SIG-M5 treated with dmso at 0.1 percent for 504 hours (cell line): ENCODE measurements around the gene NAT8L.
A peak's percentile ranks its signal among the peaks of the same experiment; 100 is the strongest.

Experiments
- DNase-seq: peaks from one replicate; lab custom pipeline; 2025; ENCODE audit not compliant: unreplicated experiment; lab: John Stamatoyannopoulos, UW

NAT8L gene

GRCh38 chr4:2045518-2045951 lies 13.6 kb upstream of the NAT8L start:
- no peak for DNase-seq

DNA sequence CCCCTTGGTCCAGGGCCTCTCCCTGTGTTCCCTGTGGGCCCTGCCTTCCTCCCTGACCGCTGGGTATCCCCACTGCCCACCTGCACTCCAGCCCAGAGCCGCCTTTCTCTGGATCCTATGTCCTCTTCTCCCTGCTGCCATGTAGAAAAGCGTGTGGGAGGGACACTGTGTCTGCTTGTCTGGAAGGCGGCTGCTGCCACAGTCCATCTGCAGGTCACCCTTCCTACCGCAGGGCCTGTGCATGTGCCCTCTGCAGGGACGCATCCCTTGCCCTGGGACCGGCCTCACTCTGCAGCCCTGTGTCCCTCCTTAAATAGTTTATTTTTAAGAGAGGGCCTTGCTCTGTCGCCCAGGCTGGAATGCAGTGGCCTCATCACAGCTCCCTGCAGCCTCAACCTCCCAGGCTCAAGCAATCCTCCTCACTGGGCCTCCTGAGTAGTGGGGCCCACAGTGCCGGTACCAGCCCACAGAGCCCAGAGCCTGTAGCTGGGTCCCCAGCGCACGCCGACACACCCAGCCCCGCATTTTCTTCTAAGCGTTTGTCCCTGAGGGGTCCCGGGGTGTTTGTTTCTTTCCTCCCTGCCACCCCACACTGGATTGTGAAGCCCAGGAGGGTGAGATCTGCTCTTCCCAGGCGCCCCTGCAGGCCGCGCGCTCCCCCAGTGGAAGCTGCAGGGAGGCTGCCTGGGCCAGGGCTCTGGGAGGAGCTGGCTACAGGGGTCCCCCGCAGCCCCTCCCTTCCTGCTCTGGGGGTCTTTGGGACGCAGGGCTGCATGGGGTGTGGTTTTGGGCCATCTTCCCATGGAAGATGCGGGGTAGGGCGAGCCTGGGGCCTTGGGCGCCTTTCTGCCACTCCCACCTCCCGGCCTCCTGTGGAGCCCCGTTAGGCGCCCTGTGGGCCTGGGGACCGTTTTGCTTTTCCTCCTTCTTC lies 12.8 kb upstream of the NAT8L start:
- DNase-seq = no peak

DNA sequence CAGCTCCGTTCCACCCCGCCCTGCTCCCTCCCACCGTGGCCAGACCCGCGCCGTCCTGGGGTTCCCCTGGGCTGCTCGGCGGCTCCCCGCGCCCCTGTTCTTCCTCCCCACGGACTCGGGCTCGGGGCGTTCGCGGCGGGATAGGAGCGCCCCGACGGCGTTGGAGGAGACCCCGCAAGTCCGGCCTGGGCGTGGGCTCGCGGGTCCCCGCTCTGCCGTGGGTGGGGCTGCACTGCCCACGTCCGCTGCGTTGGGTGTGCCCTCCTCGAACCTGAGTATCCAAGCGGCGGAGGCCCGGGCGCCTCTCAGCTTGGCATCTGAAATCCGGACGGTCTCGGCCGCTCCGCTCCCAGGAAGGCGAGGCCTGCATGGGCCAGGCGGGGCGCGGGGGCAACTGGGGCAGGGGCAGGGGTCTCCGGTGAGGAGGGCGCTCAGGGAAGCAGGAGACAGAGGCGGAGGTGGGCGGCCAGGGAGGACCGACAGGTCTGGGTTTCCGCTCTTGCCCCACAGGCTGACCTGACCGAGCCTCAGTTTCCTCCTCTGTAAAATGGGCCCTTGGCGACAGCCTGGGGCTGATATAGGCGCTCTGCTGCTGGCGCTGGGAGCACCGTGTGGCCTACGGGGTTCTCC lies 12.0 kb upstream of the NAT8L start:
- DNase-seq = no peak

- DNase-seq = no peak
These were observed 11.1 kb upstream of the NAT8L start for GRCh38 chr4:2047781-2048581.

GRCh38 chr4:2048831-2049230 lies 10.3 kb upstream of the NAT8L start:
- no peak for DNase-seq

GRCh38 chr4:2049381-2049780 lies 9.7 kb upstream of the NAT8L start:
- DNase-seq = no peak

GRCh38 chr4:2049811-2050210 lies 9.3 kb upstream of the NAT8L start:
- no peak for DNase-seq

DNA sequence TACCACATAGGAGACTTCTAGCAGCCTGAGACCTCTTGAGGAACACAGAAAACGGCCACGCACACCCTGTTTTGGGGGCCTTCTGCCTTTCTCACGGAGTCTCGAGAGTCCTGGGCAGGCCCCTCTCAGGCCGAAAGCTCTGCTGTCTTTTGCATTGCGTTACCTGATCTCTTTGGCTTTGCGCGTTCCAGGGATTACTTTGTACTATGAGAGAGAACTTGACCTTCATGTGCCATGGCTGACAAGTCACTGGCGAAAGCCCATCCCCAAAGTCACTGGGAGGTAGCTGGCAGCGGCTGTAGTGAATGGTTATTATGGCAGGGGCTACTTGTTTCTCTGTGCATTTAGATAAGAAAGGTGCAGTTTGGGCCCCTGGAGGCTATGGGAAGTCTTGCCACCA lies 8.0 kb upstream of the NAT8L start:
- no peak for DNase-seq

DNA sequence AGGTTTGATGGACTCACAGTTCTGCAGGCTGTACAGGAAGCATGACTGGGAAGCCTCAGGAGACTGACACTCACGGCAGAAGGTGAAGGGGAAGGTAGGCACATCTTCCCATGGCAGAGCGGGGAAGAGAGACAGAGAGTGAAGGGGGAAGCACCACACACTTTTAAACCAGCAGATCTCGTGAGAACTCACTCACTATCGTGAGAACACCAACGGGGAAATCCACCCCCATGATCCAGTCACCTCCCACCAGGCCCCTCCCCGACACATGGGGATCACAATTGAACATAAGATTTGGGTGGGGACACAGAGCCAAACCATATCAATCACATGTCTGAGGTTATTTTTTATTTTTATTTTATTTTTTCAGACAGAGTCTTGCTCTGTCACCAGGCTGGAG lies 4.9 kb upstream of the NAT8L start:
- no peak for DNase-seq

DNA sequence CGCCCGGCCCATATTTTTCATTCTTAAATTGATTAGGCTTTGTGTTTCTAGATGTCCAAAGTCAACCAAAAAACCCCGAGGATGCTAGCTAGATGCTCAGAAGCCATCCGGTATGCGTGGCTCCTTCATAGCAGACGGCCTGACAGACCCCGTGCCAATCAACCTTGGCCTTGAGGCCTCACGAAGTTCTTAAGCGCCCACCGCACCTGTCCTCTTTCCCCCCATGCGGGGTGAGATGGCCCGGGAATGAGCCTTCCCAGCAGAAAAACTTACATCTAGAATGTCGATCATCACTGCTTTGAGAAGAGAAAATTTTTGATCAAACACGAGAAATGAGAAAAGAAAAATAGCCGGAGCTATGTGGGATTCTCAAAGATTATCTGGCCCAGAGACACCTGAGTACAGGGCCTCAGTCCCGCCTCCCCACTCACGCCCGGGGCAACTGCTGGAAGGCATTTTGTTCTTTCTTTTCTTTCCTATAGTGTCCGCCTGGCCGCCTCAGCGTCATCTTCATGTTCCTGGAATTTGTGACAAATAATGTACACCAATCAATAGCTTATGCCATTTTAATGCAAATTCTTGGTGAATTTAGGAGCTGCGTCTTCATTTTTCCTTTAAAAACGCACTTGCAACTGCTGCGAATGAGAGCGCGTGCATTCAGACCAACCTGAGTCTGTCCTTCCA lies 1.6 kb upstream of the NAT8L start:
- DNase-seq = no peak

- DNase-seq = no peak
These were observed 672 bp upstream of the NAT8L start for GRCh38 chr4:2058264-2059045.

DNA sequence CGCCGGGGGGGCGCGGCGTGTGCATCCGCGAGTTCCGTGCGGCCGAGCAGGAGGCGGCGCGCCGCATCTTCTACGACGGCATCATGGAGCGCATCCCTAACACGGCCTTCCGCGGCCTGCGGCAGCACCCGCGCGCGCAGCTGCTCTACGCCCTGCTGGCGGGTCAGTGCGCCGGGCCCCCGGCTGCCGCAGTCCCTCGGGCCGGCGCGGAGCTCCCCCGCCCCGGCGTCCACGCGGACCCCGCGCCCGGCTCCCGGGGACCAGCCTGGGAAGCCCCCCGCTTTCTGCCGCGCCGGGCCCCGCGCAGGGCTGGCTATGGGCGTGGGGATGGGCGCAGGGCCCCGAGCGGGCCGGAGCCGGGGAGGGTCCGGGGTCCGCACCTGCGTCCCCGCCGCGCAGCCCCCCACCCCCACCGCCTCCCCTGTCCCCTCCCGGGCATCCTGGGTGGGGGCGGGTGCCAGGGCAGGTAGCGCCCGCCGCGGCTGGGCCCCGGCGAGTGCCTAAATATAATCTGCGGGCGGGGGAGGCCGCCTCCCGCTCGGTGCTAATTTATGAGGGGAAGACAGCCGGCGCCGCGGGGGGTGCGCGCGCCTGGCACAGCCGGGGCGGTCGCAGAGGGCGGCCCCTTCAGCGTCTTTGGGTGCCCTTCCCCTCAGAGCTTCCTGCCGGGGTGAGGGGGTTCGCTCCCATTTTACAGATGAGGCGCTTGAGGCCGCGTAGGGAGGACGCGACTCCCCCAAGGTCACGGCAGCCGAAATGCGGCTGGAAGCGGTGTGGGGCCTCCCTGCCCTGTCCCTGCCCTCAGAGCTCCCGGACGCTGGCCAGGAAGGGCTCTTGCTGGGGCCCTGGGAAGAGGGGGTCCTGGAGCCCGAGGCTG lies 837 bp downstream of the NAT8L start:
- DNase-seq = peak; percentile 19

DNA sequence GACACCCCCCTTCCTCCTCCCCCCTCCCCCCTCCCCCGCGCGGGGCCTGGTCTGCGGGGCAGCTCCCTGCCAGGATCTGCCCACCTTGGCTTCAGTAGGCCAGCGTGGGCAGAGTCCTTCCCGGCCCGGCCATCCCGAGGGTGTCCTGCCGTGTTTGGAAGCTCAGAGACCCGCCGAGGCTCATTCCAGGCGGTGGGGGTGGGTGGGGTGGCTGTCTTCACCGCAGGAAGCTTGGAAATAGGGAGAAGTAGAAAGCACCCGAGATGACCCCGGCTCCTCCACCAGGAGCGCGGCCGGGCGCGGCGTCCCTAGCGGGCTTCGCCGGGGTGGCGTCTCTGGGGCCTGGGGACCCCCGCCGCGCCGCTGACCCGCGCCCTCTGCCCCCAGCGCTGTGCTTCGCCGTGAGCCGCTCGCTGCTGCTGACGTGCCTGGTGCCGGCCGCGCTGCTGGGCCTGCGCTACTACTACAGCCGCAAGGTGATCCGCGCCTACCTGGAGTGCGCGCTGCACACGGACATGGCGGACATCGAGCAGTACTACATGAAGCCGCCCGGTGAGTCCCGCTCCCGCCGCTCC lies 1.6 kb downstream of the NAT8L start:
- no peak for DNase-seq

- DNase-seq = no peak
These were observed 2.3 kb downstream of the NAT8L start for GRCh38 chr4:2061186-2062131.

- DNase-seq = no peak
These were observed 3.2 kb downstream of the NAT8L start for GRCh38 chr4:2062168-2062807.

DNA sequence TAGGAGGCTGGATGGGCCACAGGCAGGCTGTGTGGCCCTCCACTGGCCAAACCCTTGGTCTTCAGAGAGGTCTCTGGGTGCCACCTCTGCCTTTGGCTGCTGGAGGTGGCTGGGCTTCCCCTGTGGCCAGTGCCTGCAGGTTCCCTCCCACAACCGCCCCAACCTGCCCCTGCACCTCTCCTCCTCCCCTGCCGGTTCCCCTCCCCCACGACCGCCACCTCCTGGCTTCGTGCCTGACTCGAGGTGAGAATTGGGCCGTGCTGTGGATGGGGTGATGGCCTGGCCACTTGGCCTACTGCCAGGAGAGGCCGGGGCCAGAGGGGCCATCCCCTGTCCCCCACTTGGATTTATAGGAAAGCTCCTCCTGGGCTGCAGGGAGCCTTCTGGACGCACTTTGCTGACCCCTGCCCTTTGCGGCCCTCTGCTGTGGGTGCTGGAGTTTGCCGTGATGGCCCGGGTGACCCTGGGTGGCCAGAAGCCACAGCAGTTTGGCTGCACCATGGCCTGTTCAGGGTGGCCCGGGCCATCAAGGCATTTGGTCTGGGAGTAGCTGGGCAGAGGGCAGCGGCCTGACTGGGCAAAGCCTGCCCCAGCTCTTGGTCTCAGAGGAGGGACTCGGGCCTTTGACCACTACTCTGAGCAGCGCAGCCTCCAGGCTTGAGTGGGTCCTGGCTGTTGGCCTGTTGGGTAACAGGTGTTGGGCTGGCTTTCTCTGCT lies 3.8 kb downstream of the NAT8L start:
- no peak for DNase-seq
